ENCODE results near the gene DNM2.

DNM2 gene

GRCh38 chr19:10706990-10707389 is 10.9 kb upstream of the DNM2 start:
- no peak for DNase-seq (ENCODE audit: extremely low read depth, low read depth)
- no peak for TF ChIP-seq CTCF (IDR thresholded peaks at IDR 0.05; ENCODE audit: low read depth, low read length)

GRCh38 chr19:10707440-10707839 is 10.4 kb upstream of the DNM2 start:
- DNase-seq (ENCODE audit: extremely low read depth, low read depth) = no peak

GRCh38 chr19:10708291-10708690 is 9.6 kb upstream of the DNM2 start:
- TF ChIP-seq CTCF (IDR thresholded peaks at IDR 0.05; ENCODE audit: low read depth, low read length) = no peak
- DNase-seq (ENCODE audit: extremely low read depth, low read depth) = no peak

More at GRCh38 chr19:10707440-10707839, 10.4 kb upstream of the DNM2 start:
- TF ChIP-seq CTCF (IDR thresholded peaks at IDR 0.05; ENCODE audit: low read depth, low read length) = no peak

- DNase-seq (ENCODE audit: extremely low read depth, low read depth) = no peak
- no peak for TF ChIP-seq CTCF (IDR thresholded peaks at IDR 0.05; ENCODE audit: low read depth, low read length)
Observed at GRCh38 chr19:10712045-10712444, 5.8 kb upstream of the DNM2 start.

GRCh38 chr19:10712754-10713153 is 5.1 kb upstream of the DNM2 start:
- no peak for DNase-seq (ENCODE audit: extremely low read depth, low read depth)
- TF ChIP-seq CTCF (IDR thresholded peaks at IDR 0.05; ENCODE audit: low read depth, low read length) = no peak

- TF ChIP-seq CTCF (IDR thresholded peaks at IDR 0.05; ENCODE audit: low read depth, low read length) = no peak
- DNase-seq (ENCODE audit: extremely low read depth, low read depth) = no peak
Observed at GRCh38 chr19:10713317-10713716, 4.6 kb upstream of the DNM2 start.

GRCh38 chr19:10717054-10717355 is 874 bp upstream of the DNM2 start:
- TF ChIP-seq CTCF (IDR thresholded peaks at IDR 0.05; ENCODE audit: low read depth, low read length) = no peak
- no peak for DNase-seq (ENCODE audit: extremely low read depth, low read depth)
